Mesodermal cell (in vitro differentiated cells): ENCODE data around the gene SLC35A2.

Experiments
- H3K27ac ChIP-seq: 2 replicates; pipeline ENCODE4 v1.7.0; 2013; ENCODE audit warnings: mild to moderate bottlenecking, low read depth, low read length, moderate library complexity; ENCODE audit not compliant: severe bottlenecking
- H3K36me3 ChIP-seq: 2 replicates; pipeline ENCODE4 v1.7.1; 2013; ENCODE audit warnings: mild to moderate bottlenecking, low read length, moderate library complexity; ENCODE audit not compliant: control insufficient read depth, insufficient read depth
- H3K4me1 ChIP-seq: one replicate; pipeline ENCODE4 v1.7.1; 2013; ENCODE audit warnings: mild to moderate bottlenecking, low read length; ENCODE audit not compliant: insufficient read depth, control insufficient read depth, poor library complexity, severe bottlenecking
- H3K4me3 ChIP-seq: 2 replicates; pipeline ENCODE4 v1.7.0; 2013; ENCODE audit warnings: low read length, control low read depth, mild to moderate bottlenecking; ENCODE audit not compliant: insufficient read depth, poor library complexity, severe bottlenecking; ENCODE audit errors: extremely low read depth
- H3K9me3 ChIP-seq: 2 replicates; pipeline ENCODE4 v1.7.1; 2013; ENCODE audit warnings: mild to moderate bottlenecking, low read length, moderate library complexity; ENCODE audit not compliant: control insufficient read depth
- WGBS, 2 experiments: methylation state at CpG; one replicate each; pipeline ENCODE4 v1.1.5; 2013; ENCODE audit warnings: missing lambda C conversion rate in 2 of 2; ENCODE audit not compliant: insufficient coverage in 2 of 2; 5-methylcytosine and 5-hydroxymethylcytosine counted together

The SLC35A2 gene

GRCh38 chrX:48927123-48927522, 15.7 kb upstream of the SLC35A2 start:
- peaks cover 36% of the 10 kb centered on the region for H3K36me3 ChIP-seq
- H3K9me3 ChIP-seq = no peaks in the 10 kb centered on the region
- peaks cover 3% of the 10 kb centered on the region for H3K4me1 ChIP-seq
- WGBS, 2 experiments = 40% methylated on average over 1 of the region's 5 CpGs; no CpG with 5 or more reads in 1 of the 2 experiments
- no peak overlapping the region for H3K27ac ChIP-seq
- no peak overlapping the region for H3K4me3 ChIP-seq

GRCh38 chrX:48924270-48924669, 12.8 kb upstream of the SLC35A2 start:
- Histone ChIP-seq H3K9me3 (no peaks in the 10 kb centered on the region), H3K4me1 (peaks cover 16% of the 10 kb centered on the region), H3K36me3 (peaks cover 30% of the 10 kb centered on the region), H3K27ac (no peak overlapping the region), H3K4me3 (no peak overlapping the region)
- 100% methylated on average over 4 of the region's 5 CpGs; no CpG with 5 or more reads in 1 of the 2 experiments for WGBS, 2 experiments

- 98 to 100% methylated on average over 7 to 8 of the region's 13 CpGs for WGBS, 2 experiments
- no peak overlapping the region for H3K4me3 ChIP-seq
Observed at GRCh38 chrX:48923771-48924170, 12.3 kb upstream of the SLC35A2 start.

GRCh38 chrX:48920718-48921104, 9.3 kb upstream of the SLC35A2 start:
- WGBS, 2 experiments = 60% methylated on average over 1 of the region's 4 CpGs; no CpG with 5 or more reads in 1 of the 2 experiments
- H3K4me3 ChIP-seq = no peak overlapping the region
- peaks cover 16% of the 10 kb centered on the region for H3K4me1 ChIP-seq
- H3K27ac ChIP-seq = no peak overlapping the region
- peaks cover 26% of the 10 kb centered on the region for H3K36me3 ChIP-seq
- no peaks in the 10 kb centered on the region for H3K9me3 ChIP-seq

More at GRCh38 chrX:48923771-48924170, 12.3 kb upstream of the SLC35A2 start:
- H3K4me1 ChIP-seq = peaks cover 16% of the 10 kb centered on the region
- H3K9me3 ChIP-seq = no peaks in the 10 kb centered on the region
- peaks cover 30% of the 10 kb centered on the region for H3K36me3 ChIP-seq
- H3K27ac ChIP-seq = no peak overlapping the region

- Histone ChIP-seq H3K4me3 (peak overlapping the region; percentile 52), H3K36me3 (peaks cover 21% of the 10 kb centered on the region), H3K27ac (no peak overlapping the region), H3K9me3 (no peaks in the 10 kb centered on the region), H3K4me1 (peaks cover 16% of the 10 kb centered on the region)
- 65 to 83% methylated on average over 4 to 5 of the region's 8 CpGs for WGBS, 2 experiments
Observed at GRCh38 chrX:48919947-48920717, 8.7 kb upstream of the SLC35A2 start.

- H3K9me3 ChIP-seq = no peaks in the 10 kb centered on the region
- H3K4me1 ChIP-seq = peaks cover 16% of the 10 kb centered on the region
- H3K36me3 ChIP-seq = peaks cover 20% of the 10 kb centered on the region
- 0 to 2% methylated on average over 1 to 7 of the region's 15 CpGs for WGBS, 2 experiments
- H3K27ac ChIP-seq = peak overlapping the region; percentile 80
- H3K4me3 ChIP-seq = peak overlapping the region; percentile 52
Observed at GRCh38 chrX:48919360-48919841, 8.0 kb upstream of the SLC35A2 start.

- H3K4me3 ChIP-seq = peak within 1 kb of the TSS; percentile 52
- H3K27ac ChIP-seq = peak within 1 kb of the TSS; percentile 80
- peaks cover 18% of the 10 kb centered on the region for H3K36me3 ChIP-seq
- peaks cover 16% of the 10 kb centered on the region for H3K4me1 ChIP-seq
- WGBS, 2 experiments = 0% methylated on average over 9 of the region's 55 CpGs; no CpG with 5 or more reads in 1 of the 2 experiments
- H3K9me3 ChIP-seq = no peaks in the 10 kb centered on the region
Observed at GRCh38 chrX:48918643-48919340, 7.3 kb upstream of the SLC35A2 start, which contains the start of gene PIM2. PIM2 (minus strand) TSS chrX:48919024; CDS start chrX:48918834, 190 bp downstream.

- no peak overlapping the region for H3K27ac ChIP-seq
- peaks cover 16% of the 10 kb centered on the region for H3K4me1 ChIP-seq
- no peaks in the 10 kb centered on the region for H3K9me3 ChIP-seq
- H3K36me3 ChIP-seq = peaks cover 13% of the 10 kb centered on the region
- H3K4me3 ChIP-seq = peak overlapping the region; percentile 52
- no CpG with 5 or more reads among the region's 23 CpGs for WGBS, 2 experiments
Observed at GRCh38 chrX:48918301-48918642, 6.8 kb upstream of the SLC35A2 start.

GRCh38 chrX:48917139-48918001, 5.9 kb upstream of the SLC35A2 start:
- 2 to 6% methylated on average over 9 to 15 of the region's 27 CpGs for WGBS, 2 experiments
- Histone ChIP-seq H3K27ac (no peak overlapping the region), H3K36me3 (peaks cover 8% of the 10 kb centered on the region), H3K4me3 (peak overlapping the region; percentile 52), H3K4me1 (peaks cover 14% of the 10 kb centered on the region), H3K9me3 (no peaks in the 10 kb centered on the region)
